Natural killer cell (primary cell): Measurements from ENCODE around the gene CDC34. TPM values are rescaled to one million over a fixed set of nuclear protein-coding genes. Genes with fewer than 3 reads are reported as not detected.

ENCODE experiments used
- ATAC-seq, 3 donors: fragments of 150-1000 bp in 2 of 3; fragments of 200-7000 bp in 1 of 3; cut with Tn5 transposase; 1 replicate in 1 of 3; 2 replicates in 2 of 3; pipeline ENCODE4 v1.10.0; 2021; ENCODE audit warnings: mild to moderate bottlenecking in 2 of 3, moderate library complexity in 2 of 3
- DNase-seq, 2 donors: peaks; one replicate each; pipeline versions ENCODE4 v3.0.0 to v3.0.0-alpha.2; 2013 to 2021; ENCODE audit warnings: mixed read lengths in 1 of 2
- H3K27ac ChIP-seq: one replicate; pipeline ENCODE4 v1.5.1; 2013; ENCODE audit warnings: mild to moderate bottlenecking, low read length
- H3K27me3 ChIP-seq: one replicate; pipeline ENCODE4 v1.6.1; 2013; ENCODE audit warnings: low read length; ENCODE audit not compliant: control insufficient read depth, insufficient read depth
- H3K36me3 ChIP-seq: one replicate; pipeline ENCODE4 v1.6.1; 2013; ENCODE audit warnings: low read length; ENCODE audit not compliant: control insufficient read depth, insufficient read depth
- H3K4me1 ChIP-seq: one replicate; pipeline ENCODE4 v1.6.1; 2013; ENCODE audit warnings: low read length; ENCODE audit not compliant: control insufficient read depth, insufficient read depth
- H3K4me3 ChIP-seq: one replicate; pipeline ENCODE4 v1.5.1; 2013; ENCODE audit warnings: low read length
- H3K9me3 ChIP-seq: one replicate; pipeline ENCODE4 v1.6.1; 2013; ENCODE audit warnings: low read length; ENCODE audit not compliant: control insufficient read depth, insufficient read depth
- H3K27ac Mint-ChIP-seq, 2 donors: one replicate each; pipeline ENCODE4 v1.8.0; 2022; ENCODE audit warnings: mild to moderate bottlenecking in 2 of 2, mixed read lengths in 2 of 2, moderate library complexity in 1 of 2
- H3K27me3 Mint-ChIP-seq, 2 donors: one replicate each; pipeline ENCODE4 v1.8.0; 2022; ENCODE audit warnings: low read depth in 2 of 2, mixed read lengths in 2 of 2
- H3K36me3 Mint-ChIP-seq: one replicate; pipeline ENCODE4 v1.8.0; 2022; ENCODE audit warnings: mixed read lengths
- H3K4me1 Mint-ChIP-seq, 2 donors: one replicate each; pipeline ENCODE4 v1.8.0; 2022; ENCODE audit warnings: mixed read lengths in 2 of 2
- H3K4me3 Mint-ChIP-seq: one replicate; pipeline ENCODE4 v1.8.0; 2022; ENCODE audit warnings: mild to moderate bottlenecking, moderate library complexity, mixed read lengths
- H3K9me3 Mint-ChIP-seq, 2 donors: one replicate each; pipeline ENCODE4 v1.8.0; 2022; ENCODE audit warnings: mixed read lengths in 2 of 2
- WGBS: methylation state at CpG from one replicate; pipeline ENCODE4 v1.1.7; 2013; ENCODE audit warnings: missing lambda C conversion rate; ENCODE audit not compliant: insufficient coverage; 5-methylcytosine and 5-hydroxymethylcytosine counted together
- intact Hi-C: fragments of 100-400 bp; cut with micrococcal nuclease; formaldehyde crosslinking; loops from one replicate; pipeline ENCODE4 v1.14.2; 2022
- total RNA-seq, 4 donors: library from RNA; stranded (reverse); fragments of 120-200 nt in 1 of 4; gene quantifications; one replicate each; pipeline versions ENCODE4 v1.2.3 to v1.2.4, GENCODE V29; 2013 to 2022
- TF ChIP-seq, protein P1 (sequence below): fragments of 200-600 bp; IDR thresholded peaks from one replicate; pipeline ENCODE4 v1.8.0; 2022; ENCODE audit warnings: antibody characterized with exemption

CDC34 gene
- total RNA-seq, 3 donors from 2014 or later (not counting 1 experiment from before 2014, with no cell fraction given) = 68.5 to 114 (median 101) TPM

GRCh38 chr19:574658-575526 lies 43.3 kb downstream of the CDC34 start:
- H3K36me3 Mint-ChIP-seq = no peaks in the 10 kb centered on the region
- Histone ChIP-seq H3K4me1 (peaks cover 59% of the 10 kb centered on the region), H3K9me3 (no peaks in the 10 kb centered on the region), H3K27me3 (no peaks in the 10 kb centered on the region), H3K4me3 (no peak overlapping the region), H3K36me3 (peaks cover 9% of the 10 kb centered on the region), H3K27ac (no peak overlapping the region)
- peak overlapping the region; percentile 84 for H3K4me3 Mint-ChIP-seq
- intact Hi-C loops = loop anchor here (5.0 kb wide), 2 partner anchors 43 to 87 kb away; partner anchors contain the start of genes CDC34 and RNF126
- DNase-seq = peak in 1 of 2 donors; percentile 18
- peak overlapping the region in 1 of 2 donors; percentile 88 for H3K27ac Mint-ChIP-seq
- no peak for ATAC-seq
- TF ChIP-seq, protein P1, sequence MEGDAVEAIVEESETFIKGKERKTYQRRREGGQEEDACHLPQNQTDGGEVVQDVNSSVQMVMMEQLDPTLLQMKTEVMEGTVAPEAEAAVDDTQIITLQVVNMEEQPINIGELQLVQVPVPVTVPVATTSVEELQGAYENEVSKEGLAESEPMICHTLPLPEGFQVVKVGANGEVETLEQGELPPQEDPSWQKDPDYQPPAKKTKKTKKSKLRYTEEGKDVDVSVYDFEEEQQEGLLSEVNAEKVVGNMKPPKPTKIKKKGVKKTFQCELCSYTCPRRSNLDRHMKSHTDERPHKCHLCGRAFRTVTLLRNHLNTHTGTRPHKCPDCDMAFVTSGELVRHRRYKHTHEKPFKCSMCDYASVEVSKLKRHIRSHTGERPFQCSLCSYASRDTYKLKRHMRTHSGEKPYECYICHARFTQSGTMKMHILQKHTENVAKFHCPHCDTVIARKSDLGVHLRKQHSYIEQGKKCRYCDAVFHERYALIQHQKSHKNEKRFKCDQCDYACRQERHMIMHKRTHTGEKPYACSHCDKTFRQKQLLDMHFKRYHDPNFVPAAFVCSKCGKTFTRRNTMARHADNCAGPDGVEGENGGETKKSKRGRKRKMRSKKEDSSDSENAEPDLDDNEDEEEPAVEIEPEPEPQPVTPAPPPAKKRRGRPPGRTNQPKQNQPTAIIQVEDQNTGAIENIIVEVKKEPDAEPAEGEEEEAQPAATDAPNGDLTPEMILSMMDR = no peak
- 47% methylated on average over 32 of the region's 32 CpGs for WGBS
- no peaks in the 10 kb centered on the region for H3K27me3 Mint-ChIP-seq
- peaks cover 28 to 63% of the 10 kb centered on the region in 2 donors for H3K4me1 Mint-ChIP-seq
- H3K9me3 Mint-ChIP-seq = no peaks in the 10 kb centered on the region

GRCh38 chr19:575527-576506 lies 44.3 kb downstream of the CDC34 start:
- Mint-ChIP-seq H3K4me1 (peaks cover 26 to 62% of the 10 kb centered on the region in 2 donors), H3K4me3 (peak overlapping the region; percentile 28), H3K27me3 (no peaks in the 10 kb centered on the region), H3K27ac (peak overlapping the region in 1 of 2 donors; percentile 88), H3K36me3 (no peaks in the 10 kb centered on the region), H3K9me3 (no peaks in the 10 kb centered on the region)
- Histone ChIP-seq H3K4me1 (peaks cover 57% of the 10 kb centered on the region), H3K27me3 (no peaks in the 10 kb centered on the region), H3K9me3 (no peaks in the 10 kb centered on the region), H3K36me3 (peaks cover 17% of the 10 kb centered on the region), H3K27ac (no peak overlapping the region), H3K4me3 (no peak overlapping the region)
- WGBS = 86% methylated on average over 36 of the region's 38 CpGs
- intact Hi-C loops = no loop called here
- DNase-seq = no peak
- TF ChIP-seq, protein P1 = no peak
- no peak for ATAC-seq

DNA sequence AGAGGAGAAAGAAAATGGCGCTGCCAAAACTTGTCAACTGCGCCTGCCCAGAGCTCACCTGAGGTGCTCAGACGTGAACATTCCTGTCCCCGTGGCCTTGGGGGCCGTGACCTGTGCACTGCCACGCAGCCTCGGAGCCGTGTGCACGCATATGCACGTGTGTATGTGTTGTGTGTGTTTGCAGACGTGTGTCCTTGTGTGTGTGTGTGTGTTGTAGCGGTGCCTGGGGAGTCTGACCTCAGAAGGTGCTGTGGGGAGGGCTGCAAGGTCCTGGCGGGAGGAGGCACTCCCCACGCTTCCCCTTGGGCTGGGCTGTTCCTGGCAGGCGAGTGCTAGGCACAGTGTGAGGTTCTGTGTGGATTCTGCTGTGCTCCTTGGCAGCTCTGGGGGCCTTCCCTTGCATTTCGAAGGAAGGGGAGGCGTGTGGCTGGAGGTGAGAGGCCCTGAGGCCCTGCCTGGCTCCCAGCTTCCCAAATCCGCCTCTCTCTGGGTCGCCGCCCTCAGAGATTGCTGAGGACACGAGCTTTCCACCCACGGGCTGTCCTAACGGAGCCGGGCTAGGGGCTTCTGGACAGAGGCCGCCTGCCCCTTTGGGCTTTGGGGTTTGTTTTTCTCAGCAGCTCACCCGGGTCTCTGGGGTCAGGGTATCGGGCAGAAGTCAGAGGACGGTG lies 45.3 kb downstream of the CDC34 start:
- TF ChIP-seq, protein P1 = no peak
- no peak for ATAC-seq
- Mint-ChIP-seq H3K27me3 (no peaks in the 10 kb centered on the region), H3K4me1 (peaks cover 15 to 51% of the 10 kb centered on the region in 2 donors), H3K4me3 (no peak overlapping the region), H3K27ac (no peak overlapping the region), H3K9me3 (no peaks in the 10 kb centered on the region), H3K36me3 (no peaks in the 10 kb centered on the region)
- Histone ChIP-seq H3K9me3 (no peaks in the 10 kb centered on the region), H3K27ac (no peak overlapping the region), H3K4me3 (no peak overlapping the region), H3K36me3 (peaks cover 26% of the 10 kb centered on the region), H3K4me1 (peaks cover 48% of the 10 kb centered on the region), H3K27me3 (no peaks in the 10 kb centered on the region)
- 90% methylated on average over 28 of the region's 28 CpGs for WGBS
- intact Hi-C loops = no loop called here
- DNase-seq = peak in 1 of 2 donors; percentile 8
